ENCODE data around the gene GRB10. TPM values are rescaled to one million over a fixed set of nuclear protein-coding genes. Genes with fewer than 3 reads are reported as not detected.
"Not testable (repeated sequence)": the region's sequence is repeated elsewhere in the genome, so short reads cannot be mapped to it uniquely, and the experiment has no call there.

The GRB10 gene
- polyA plus RNA-seq, 3 donors = 1.3 to 3.1 (median 1.5) TPM

DNA sequence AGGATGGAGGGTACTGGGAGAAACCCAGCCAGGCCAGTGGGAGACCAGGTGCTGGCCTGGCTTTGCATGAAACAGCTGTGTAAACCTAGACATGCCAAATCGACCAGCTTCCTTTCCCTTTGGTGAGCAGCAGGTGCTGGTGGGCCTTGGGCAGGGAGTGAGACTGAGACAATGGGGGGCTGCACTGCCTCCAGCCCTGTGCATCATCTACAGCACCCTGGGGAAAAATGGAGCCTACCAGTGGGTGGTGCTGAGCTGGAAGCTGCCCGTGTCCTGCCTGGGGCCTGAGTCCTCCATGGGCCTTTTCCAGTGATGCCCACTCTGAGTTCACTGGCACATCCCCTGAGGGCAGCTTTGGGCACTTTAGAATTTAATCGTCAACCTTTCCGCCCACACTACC, 198.3 kb downstream of the GRB10 start:
- Mint-ChIP-seq H3K4me3 (no peak overlapping the region), H3K27me3 (ENCODE audit: low read depth in 3 of 3) (no peaks in the 10 kb centered on the region), H3K27ac (no peak overlapping the region), H3K9me3 (peaks cover 11 to 37% (median 20%) of the 10 kb centered on the region in 7 donors), H3K36me3 (no peaks in the 10 kb centered on the region), H3K4me1 (no peaks in the 10 kb centered on the region)
- Histone ChIP-seq H3K79me2 (ENCODE audit: insufficient read depth, low read length) (no peaks in the 10 kb centered on the region), H3K9ac (ENCODE audit: insufficient read depth, low read length, poor library complexity, severe bottlenecking) (no peak overlapping the region), H2AFZ (ENCODE audit: insufficient read depth, low read depth, low read length, poor library complexity, severe bottlenecking) (no peak overlapping the region), H3K4me3 (replicated peaks in 1 of 3; ENCODE audit: low read depth in 2 of 3, low read length in 3 of 3) (no peak overlapping the region), H3K36me3 (replicated peaks in 1 of 2; ENCODE audit: control insufficient read depth in 1 of 2, insufficient read depth in 2 of 2, low read length in 2 of 2) (no peaks in the 10 kb centered on the region), H3K4me1 (ENCODE audit: control insufficient read depth in 1 of 2, insufficient read depth in 2 of 2, low read length in 2 of 2) (no peaks in the 10 kb centered on the region), H3K27ac (ENCODE audit: low read depth in 1 of 2, low read length in 2 of 2) (no peak overlapping the region), H4K20me1 (ENCODE audit: insufficient read depth, low read length) (no peaks in the 10 kb centered on the region), H3K9me3 (replicated peaks in 1 of 2; ENCODE audit: control insufficient read depth in 1 of 2, insufficient read depth in 1 of 2, low read length in 2 of 2) (peaks cover 24% of the 10 kb centered on the region in 2 donors), H3K4me2 (replicated peaks; ENCODE audit: extremely low read depth, low read length, poor library complexity, severe bottlenecking) (no peak overlapping the region), H3K27me3 (ENCODE audit: control insufficient read depth in 2 of 2, insufficient read depth in 2 of 2, low read length in 2 of 2) (no peaks in the 10 kb centered on the region)
- no peak for TF ChIP-seq CTCF (IDR thresholded peaks at IDR 0.05)
- intact Hi-C loops (cut with micrococcal nuclease) = no loop called here
- DNase-seq = no peak
- WGBS (ENCODE audit: insufficient coverage) = 100% methylated on average over 2 of the region's 4 CpGs

DNA sequence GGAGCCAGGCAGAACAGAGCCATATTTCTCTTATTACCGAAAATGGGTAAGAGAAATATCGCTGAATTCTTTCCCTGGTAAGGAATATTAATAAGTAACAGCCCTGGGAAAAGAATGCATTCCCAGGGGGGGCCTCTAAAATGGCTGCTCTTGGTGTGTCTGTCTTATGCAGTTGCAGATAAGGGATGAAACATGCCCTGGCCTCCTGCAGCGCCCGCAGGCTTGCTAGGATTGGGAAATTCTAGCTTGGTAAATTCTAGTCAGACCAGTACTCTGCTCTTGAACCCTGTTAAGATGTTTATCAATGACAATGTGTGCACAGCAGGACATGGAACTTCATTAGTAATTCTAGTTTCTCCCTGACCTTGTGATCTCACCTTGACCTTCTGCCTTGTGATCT, 199.4 kb downstream of the GRB10 start:
- H3K9me3 Mint-ChIP-seq = peaks cover 11 to 30% (median 20%) of the 10 kb centered on the region in 7 donors
- H3K4me1 ChIP-seq (ENCODE audit: control insufficient read depth in 1 of 2, insufficient read depth in 2 of 2, low read length in 2 of 2); intact Hi-C loops (cut with micrococcal nuclease); H3K4me3 ChIP-seq (replicated peaks in 1 of 3; ENCODE audit: low read depth in 2 of 3, low read length in 3 of 3); H3K4me1 Mint-ChIP-seq; H3K36me3 ChIP-seq (replicated peaks in 1 of 2; ENCODE audit: control insufficient read depth in 1 of 2, insufficient read depth in 2 of 2, low read length in 2 of 2); H3K36me3 Mint-ChIP-seq; H3K27ac ChIP-seq (ENCODE audit: low read depth in 1 of 2, low read length in 2 of 2); H3K4me3 Mint-ChIP-seq; H3K79me2 ChIP-seq (ENCODE audit: insufficient read depth, low read length); H3K4me2 ChIP-seq (replicated peaks; ENCODE audit: extremely low read depth, low read length, poor library complexity, severe bottlenecking); DNase-seq; H2AFZ ChIP-seq (ENCODE audit: insufficient read depth, low read depth, low read length, poor library complexity, severe bottlenecking); H4K20me1 ChIP-seq (ENCODE audit: insufficient read depth, low read length); H3K27me3 Mint-ChIP-seq (ENCODE audit: low read depth in 3 of 3); H3K27me3 ChIP-seq (ENCODE audit: control insufficient read depth in 2 of 2, insufficient read depth in 2 of 2, low read length in 2 of 2); H3K27ac Mint-ChIP-seq; H3K9ac ChIP-seq (ENCODE audit: insufficient read depth, low read length, poor library complexity, severe bottlenecking): not testable (repeated sequence)
- 100% methylated on average over 2 of the region's 4 CpGs for WGBS (ENCODE audit: insufficient coverage)
- H3K9me3 ChIP-seq (replicated peaks in 1 of 2; ENCODE audit: control insufficient read depth in 1 of 2, insufficient read depth in 1 of 2, low read length in 2 of 2) = peaks cover 24% of the 10 kb centered on the region in 2 donors

DNA sequence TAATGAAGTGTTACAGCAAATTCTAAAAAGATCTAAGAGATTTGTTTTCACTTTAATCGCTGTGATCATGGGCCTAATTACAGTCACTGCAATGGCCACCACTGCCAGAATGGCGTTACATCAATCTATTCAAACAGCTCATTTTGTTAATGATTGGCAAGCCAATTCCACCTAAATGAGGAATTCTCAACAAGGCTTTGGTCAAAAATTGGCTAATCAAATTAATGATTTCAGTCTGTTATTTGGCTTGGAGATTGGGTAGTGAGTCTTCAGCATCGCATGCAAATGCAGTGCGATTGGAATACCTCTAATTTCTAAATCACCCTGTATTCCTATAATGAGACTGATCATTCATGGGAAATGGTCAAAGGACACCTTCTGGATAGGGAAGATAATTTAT, 200.4 kb downstream of the GRB10 start:
- H3K4me2 ChIP-seq (replicated peaks; ENCODE audit: extremely low read depth, low read length, poor library complexity, severe bottlenecking); H3K27me3 ChIP-seq (ENCODE audit: control insufficient read depth in 2 of 2, insufficient read depth in 2 of 2, low read length in 2 of 2); H3K4me1 Mint-ChIP-seq; H2AFZ ChIP-seq (ENCODE audit: insufficient read depth, low read depth, low read length, poor library complexity, severe bottlenecking); H3K4me3 Mint-ChIP-seq; H3K27me3 Mint-ChIP-seq (ENCODE audit: low read depth in 3 of 3); H3K4me3 ChIP-seq (replicated peaks in 1 of 3; ENCODE audit: low read depth in 2 of 3, low read length in 3 of 3); H3K9ac ChIP-seq (ENCODE audit: insufficient read depth, low read length, poor library complexity, severe bottlenecking); intact Hi-C loops (cut with micrococcal nuclease); DNase-seq; H3K36me3 ChIP-seq (replicated peaks in 1 of 2; ENCODE audit: control insufficient read depth in 1 of 2, insufficient read depth in 2 of 2, low read length in 2 of 2); H3K36me3 Mint-ChIP-seq; H4K20me1 ChIP-seq (ENCODE audit: insufficient read depth, low read length); H3K79me2 ChIP-seq (ENCODE audit: insufficient read depth, low read length); H3K27ac Mint-ChIP-seq; H3K27ac ChIP-seq (ENCODE audit: low read depth in 1 of 2, low read length in 2 of 2); H3K4me1 ChIP-seq (ENCODE audit: control insufficient read depth in 1 of 2, insufficient read depth in 2 of 2, low read length in 2 of 2): not testable (repeated sequence)
- H3K9me3 Mint-ChIP-seq = peaks cover 12 to 30% (median 23%) of the 10 kb centered on the region in 7 donors
- peaks cover 24% of the 10 kb centered on the region in 2 donors for H3K9me3 ChIP-seq (replicated peaks in 1 of 2; ENCODE audit: control insufficient read depth in 1 of 2, insufficient read depth in 1 of 2, low read length in 2 of 2)
- WGBS (ENCODE audit: insufficient coverage) = no CpG with 5 or more reads among the region's 4 CpGs

DNA sequence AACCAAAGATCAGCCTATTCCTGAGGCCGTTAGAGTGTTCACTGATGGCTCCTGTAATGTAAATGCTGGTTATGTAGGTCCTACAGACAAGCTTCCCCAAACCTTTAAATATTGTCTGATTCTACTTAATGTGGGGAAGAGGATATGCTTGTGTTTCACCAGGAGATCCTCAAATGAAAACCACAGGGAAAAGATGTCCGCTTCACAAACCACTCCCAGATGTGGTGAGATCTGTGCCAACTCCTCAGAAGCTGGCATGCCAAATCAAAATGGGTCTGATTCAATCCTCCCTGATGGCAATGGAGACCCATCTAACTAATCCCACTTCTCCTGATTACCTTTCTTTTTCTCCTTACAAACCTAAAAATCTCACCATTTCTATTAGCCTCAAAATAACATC, 202.0 kb downstream of the GRB10 start:
- intact Hi-C loops (cut with micrococcal nuclease); H3K79me2 ChIP-seq (ENCODE audit: insufficient read depth, low read length); H3K4me2 ChIP-seq (replicated peaks; ENCODE audit: extremely low read depth, low read length, poor library complexity, severe bottlenecking); H4K20me1 ChIP-seq (ENCODE audit: insufficient read depth, low read length); H3K4me1 ChIP-seq (ENCODE audit: control insufficient read depth in 1 of 2, insufficient read depth in 2 of 2, low read length in 2 of 2); H2AFZ ChIP-seq (ENCODE audit: insufficient read depth, low read depth, low read length, poor library complexity, severe bottlenecking); H3K27me3 Mint-ChIP-seq (ENCODE audit: low read depth in 3 of 3); H3K36me3 Mint-ChIP-seq; H3K4me1 Mint-ChIP-seq; DNase-seq; H3K4me3 ChIP-seq (replicated peaks in 1 of 3; ENCODE audit: low read depth in 2 of 3, low read length in 3 of 3); H3K27ac Mint-ChIP-seq; H3K36me3 ChIP-seq (replicated peaks in 1 of 2; ENCODE audit: control insufficient read depth in 1 of 2, insufficient read depth in 2 of 2, low read length in 2 of 2); H3K27me3 ChIP-seq (ENCODE audit: control insufficient read depth in 2 of 2, insufficient read depth in 2 of 2, low read length in 2 of 2); H3K9ac ChIP-seq (ENCODE audit: insufficient read depth, low read length, poor library complexity, severe bottlenecking); H3K27ac ChIP-seq (ENCODE audit: low read depth in 1 of 2, low read length in 2 of 2); H3K4me3 Mint-ChIP-seq: not testable (repeated sequence)
- H3K9me3 Mint-ChIP-seq = peaks cover 13 to 37% (median 24%) of the 10 kb centered on the region in 7 donors
- 80% methylated on average over 1 of the region's 2 CpGs for WGBS (ENCODE audit: insufficient coverage)
- H3K9me3 ChIP-seq (replicated peaks in 1 of 2; ENCODE audit: control insufficient read depth in 1 of 2, insufficient read depth in 1 of 2, low read length in 2 of 2) = peaks cover 21 to 24% of the 10 kb centered on the region in 2 donors

All from CD14-positive monocyte (primary cell).